Natural killer cell (primary cell): ENCODE data around the gene GPRC5D. TPM values are rescaled to one million over a fixed set of nuclear protein-coding genes. Genes with fewer than 3 reads are reported as not detected.

Experiments
- ATAC-seq, 3 donors: fragments of 150-1000 bp in 2 of 3; fragments of 200-7000 bp in 1 of 3; cut with Tn5 transposase; 1 replicate in 1 of 3; 2 replicates in 2 of 3; pipeline ENCODE4 v1.10.0; 2021; ENCODE audit warnings: mild to moderate bottlenecking in 2 of 3, moderate library complexity in 2 of 3
- DNase-seq, 2 donors: peaks; one replicate each; pipeline versions ENCODE4 v3.0.0 to v3.0.0-alpha.2; 2013 to 2021; ENCODE audit warnings: mixed read lengths in 1 of 2
- H3K27ac ChIP-seq: one replicate; pipeline ENCODE4 v1.5.1; 2013; ENCODE audit warnings: mild to moderate bottlenecking, low read length
- H3K27me3 ChIP-seq: one replicate; pipeline ENCODE4 v1.6.1; 2013; ENCODE audit warnings: low read length; ENCODE audit not compliant: control insufficient read depth, insufficient read depth
- H3K36me3 ChIP-seq: one replicate; pipeline ENCODE4 v1.6.1; 2013; ENCODE audit warnings: low read length; ENCODE audit not compliant: control insufficient read depth, insufficient read depth
- H3K4me1 ChIP-seq: one replicate; pipeline ENCODE4 v1.6.1; 2013; ENCODE audit warnings: low read length; ENCODE audit not compliant: control insufficient read depth, insufficient read depth
- H3K4me3 ChIP-seq: one replicate; pipeline ENCODE4 v1.5.1; 2013; ENCODE audit warnings: low read length
- H3K9me3 ChIP-seq: one replicate; pipeline ENCODE4 v1.6.1; 2013; ENCODE audit warnings: low read length; ENCODE audit not compliant: control insufficient read depth, insufficient read depth
- H3K27ac Mint-ChIP-seq, 2 donors: one replicate each; pipeline ENCODE4 v1.8.0; 2022; ENCODE audit warnings: mild to moderate bottlenecking in 2 of 2, mixed read lengths in 2 of 2, moderate library complexity in 1 of 2
- H3K27me3 Mint-ChIP-seq, 2 donors: one replicate each; pipeline ENCODE4 v1.8.0; 2022; ENCODE audit warnings: low read depth in 2 of 2, mixed read lengths in 2 of 2
- H3K36me3 Mint-ChIP-seq: one replicate; pipeline ENCODE4 v1.8.0; 2022; ENCODE audit warnings: mixed read lengths
- H3K4me1 Mint-ChIP-seq, 2 donors: one replicate each; pipeline ENCODE4 v1.8.0; 2022; ENCODE audit warnings: mixed read lengths in 2 of 2
- H3K4me3 Mint-ChIP-seq: one replicate; pipeline ENCODE4 v1.8.0; 2022; ENCODE audit warnings: mild to moderate bottlenecking, moderate library complexity, mixed read lengths
- H3K9me3 Mint-ChIP-seq, 2 donors: one replicate each; pipeline ENCODE4 v1.8.0; 2022; ENCODE audit warnings: mixed read lengths in 2 of 2
- CTCF ChIP-seq: fragments of 200-600 bp; IDR thresholded peaks from one replicate; pipeline ENCODE4 v1.8.0; 2022; ENCODE audit warnings: antibody characterized with exemption
- WGBS: methylation state at CpG from one replicate; pipeline ENCODE4 v1.1.7; 2013; ENCODE audit warnings: missing lambda C conversion rate; ENCODE audit not compliant: insufficient coverage; 5-methylcytosine and 5-hydroxymethylcytosine counted together
- intact Hi-C: fragments of 100-400 bp; cut with micrococcal nuclease; formaldehyde crosslinking; loops from one replicate; pipeline ENCODE4 v1.14.2; 2022
- total RNA-seq, 4 donors: library from RNA; stranded (reverse); fragments of 120-200 nt in 1 of 4; gene quantifications; one replicate each; pipeline versions ENCODE4 v1.2.3 to v1.2.4, GENCODE V29; 2013 to 2022

GPRC5D gene
- total RNA-seq, 3 donors from 2014 or later (not counting 1 experiment from before 2014, with no cell fraction given): 5.5 TPM; not detected in 2

GRCh38 chr12:12998248-12998647 is 46.3 kb upstream of the GPRC5D start:
- Mint-ChIP-seq H3K9me3 (no peaks in the 10 kb centered on the region), H3K27ac (no peak overlapping the region), H3K4me1 (peaks cover 28 to 52% of the 10 kb centered on the region in 2 donors), H3K4me3 (no peak overlapping the region), H3K36me3 (no peaks in the 10 kb centered on the region), H3K27me3 (peaks cover 0 to 2% of the 10 kb centered on the region in 2 donors)
- Histone ChIP-seq H3K4me3 (no peak overlapping the region), H3K9me3 (no peaks in the 10 kb centered on the region), H3K27me3 (peaks cover 2% of the 10 kb centered on the region), H3K4me1 (peaks cover 25% of the 10 kb centered on the region), H3K36me3 (no peaks in the 10 kb centered on the region), H3K27ac (no peak overlapping the region)
- intact Hi-C loops: no loop called here
- DNase-seq: no peak
- no peak for ATAC-seq
- 97% methylated on average over 4 of the region's 4 CpGs for WGBS
- no peak for TF ChIP-seq CTCF

GRCh38 chr12:12997734-12998133 is 45.8 kb upstream of the GPRC5D start:
- no peak overlapping the region for H3K4me3 ChIP-seq
- H3K27me3 ChIP-seq: peaks cover 2% of the 10 kb centered on the region
- H3K4me1 ChIP-seq: peaks cover 25% of the 10 kb centered on the region
- intact Hi-C loops: no loop called here
- no peak for TF ChIP-seq CTCF
- WGBS: 29% methylated on average over 2 of the region's 2 CpGs
- Mint-ChIP-seq H3K27me3 (peaks cover 0 to 2% of the 10 kb centered on the region in 2 donors), H3K4me1 (peaks cover 33 to 57% of the 10 kb centered on the region in 2 donors), H3K36me3 (no peaks in the 10 kb centered on the region), H3K9me3 (no peaks in the 10 kb centered on the region), H3K27ac (no peak overlapping the region), H3K4me3 (no peak overlapping the region)
- ATAC-seq: no peak
- H3K9me3 ChIP-seq: no peaks in the 10 kb centered on the region
- DNase-seq: no peak
- no peak overlapping the region for H3K27ac ChIP-seq
- H3K36me3 ChIP-seq: no peaks in the 10 kb centered on the region

- no peak overlapping the region for H3K4me3 Mint-ChIP-seq
- ATAC-seq (no peak), DNase-seq (no peak)
- H3K9me3 Mint-ChIP-seq: no peaks in the 10 kb centered on the region
- H3K27ac ChIP-seq: no peak overlapping the region
- H3K4me1 Mint-ChIP-seq: peaks cover 36 to 55% of the 10 kb centered on the region in 2 donors
- intact Hi-C loops: no loop called here
- no peak overlapping the region for H3K27ac Mint-ChIP-seq
- no peaks in the 10 kb centered on the region for H3K36me3 Mint-ChIP-seq
- H3K27me3 ChIP-seq: no peaks in the 10 kb centered on the region
- H3K27me3 Mint-ChIP-seq: no peaks in the 10 kb centered on the region
- no peaks in the 10 kb centered on the region for H3K9me3 ChIP-seq
- H3K4me3 ChIP-seq: no peak overlapping the region
- peaks cover 21% of the 10 kb centered on the region for H3K4me1 ChIP-seq
- H3K36me3 ChIP-seq: no peaks in the 10 kb centered on the region
- TF ChIP-seq CTCF: no peak
- 51% methylated on average over 3 of the region's 3 CpGs for WGBS
These were observed 45.2 kb upstream of the GPRC5D start for GRCh38 chr12:12997156-12997555.

GRCh38 chr12:12996209-12996608 is 44.2 kb upstream of the GPRC5D start:
- Mint-ChIP-seq H3K4me1 (peaks cover 29 to 49% of the 10 kb centered on the region in 2 donors), H3K27ac (no peak overlapping the region), H3K4me3 (no peak overlapping the region), H3K9me3 (no peaks in the 10 kb centered on the region), H3K27me3 (no peaks in the 10 kb centered on the region), H3K36me3 (no peaks in the 10 kb centered on the region)
- H3K4me3 ChIP-seq: no peak overlapping the region
- H3K9me3 ChIP-seq: no peaks in the 10 kb centered on the region
- TF ChIP-seq CTCF: no peak
- H3K36me3 ChIP-seq: no peaks in the 10 kb centered on the region
- peaks cover 14% of the 10 kb centered on the region for H3K4me1 ChIP-seq
- intact Hi-C loops: no loop called here
- H3K27me3 ChIP-seq: no peaks in the 10 kb centered on the region
- no peak overlapping the region for H3K27ac ChIP-seq
- DNase-seq (no peak), ATAC-seq (no peak)
- 96% methylated on average over 3 of the region's 3 CpGs for WGBS
